Hippocampal formation (tissue), 2 donors: ENCODE results near the gene MAST4.

Source experiments
- DNase-seq, 2 donors: peaks; one replicate each; lab custom pipeline; 2025; lab: John Stamatoyannopoulos, UW

MAST4 gene

DNA sequence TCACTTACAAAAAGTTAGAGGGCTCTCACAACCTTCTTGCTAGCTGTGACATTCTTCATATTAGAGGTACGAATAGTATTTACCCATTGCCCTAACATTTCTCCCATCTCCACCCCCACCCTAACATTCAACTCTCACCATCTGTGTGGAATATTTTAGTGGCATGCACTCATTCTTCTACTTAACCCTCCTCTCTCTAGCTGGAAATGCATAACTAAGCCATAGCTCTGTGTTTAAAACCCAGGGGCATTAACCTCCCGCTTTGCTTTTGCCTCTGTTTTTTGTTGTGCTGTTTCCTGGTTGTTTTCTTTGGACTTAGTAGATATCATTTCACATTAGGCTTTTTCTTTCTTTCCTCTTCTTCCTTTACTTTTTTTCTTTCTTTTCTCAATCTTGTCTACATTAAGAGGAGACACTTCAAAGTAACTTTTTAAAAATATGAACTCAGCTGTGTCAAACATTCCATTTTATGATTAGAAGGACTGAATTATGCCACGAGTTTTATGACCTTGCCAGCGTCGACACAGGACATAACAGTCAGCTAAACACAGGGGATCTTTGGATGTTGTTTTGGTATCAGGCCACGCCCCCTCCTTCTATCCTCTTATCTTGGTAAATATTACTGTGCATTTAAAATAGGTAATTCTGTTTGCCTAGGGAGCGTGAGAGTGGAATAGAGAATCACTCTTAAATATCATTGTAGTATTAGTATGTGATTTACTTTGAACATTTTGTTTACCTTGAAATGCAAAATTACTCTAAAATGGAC is 364.4 kb downstream of the MAST4 start:
- DNase-seq: no peak

DNA sequence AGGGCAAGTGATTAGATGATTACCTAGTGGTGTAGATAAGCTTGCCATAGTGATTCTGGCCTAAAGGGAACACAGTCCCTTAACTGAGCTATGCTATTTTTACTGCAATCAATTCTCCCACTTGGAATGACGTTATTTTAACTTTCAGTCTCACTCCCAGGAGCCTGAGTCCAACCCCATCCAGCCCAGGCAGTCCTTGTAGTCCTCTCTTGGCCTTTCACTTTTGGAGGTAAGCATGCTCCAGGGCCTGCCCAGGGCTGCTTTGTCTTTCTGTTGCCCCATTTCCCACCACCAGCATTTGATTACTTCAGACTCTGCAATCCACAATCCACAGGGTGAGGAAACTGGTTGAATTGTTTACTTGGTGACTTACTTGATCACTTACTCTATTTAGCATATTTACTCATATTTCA is 367.4 kb downstream of the MAST4 start:
- no peak for DNase-seq

DNA sequence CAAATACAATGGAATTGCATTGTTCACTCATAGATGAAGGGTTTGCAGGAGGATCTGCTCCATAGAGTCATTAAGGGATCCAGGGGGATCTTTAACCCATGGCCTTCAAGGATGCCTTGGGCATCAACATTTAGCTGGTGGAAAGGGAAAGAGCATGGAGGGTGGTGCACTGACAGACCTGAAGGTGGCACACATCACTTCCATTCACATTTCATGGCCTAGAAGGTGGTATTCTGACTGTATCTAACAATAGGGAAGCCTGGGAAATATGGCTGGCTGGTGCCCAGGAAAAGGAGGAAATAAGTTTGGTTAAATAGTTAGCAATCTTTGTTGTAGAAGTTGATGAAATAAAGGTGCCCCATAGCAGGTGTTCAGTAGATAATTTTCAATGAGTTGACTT is 370.2 kb downstream of the MAST4 start:
- no peak for DNase-seq

DNA sequence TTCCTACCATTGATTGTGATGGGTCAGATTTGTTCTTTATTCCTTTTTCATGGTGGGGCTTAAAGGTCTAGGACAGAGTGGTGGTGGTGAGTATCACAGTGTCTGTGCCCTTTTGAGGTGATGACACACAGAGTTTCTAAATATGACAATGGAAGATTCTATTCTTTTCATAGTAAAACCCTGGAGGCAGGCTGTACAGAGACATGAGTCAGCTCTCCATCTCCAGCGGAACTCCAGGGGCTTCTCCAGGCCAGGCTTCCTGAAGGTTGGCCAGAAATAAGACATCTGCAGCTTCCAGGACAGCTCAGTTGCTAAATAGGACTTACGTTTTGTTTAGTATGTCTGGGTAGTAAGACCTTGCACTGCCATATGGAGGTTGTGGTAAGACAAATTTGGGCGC is 370.9 kb downstream of the MAST4 start:
- DNase-seq: no peak

DNA sequence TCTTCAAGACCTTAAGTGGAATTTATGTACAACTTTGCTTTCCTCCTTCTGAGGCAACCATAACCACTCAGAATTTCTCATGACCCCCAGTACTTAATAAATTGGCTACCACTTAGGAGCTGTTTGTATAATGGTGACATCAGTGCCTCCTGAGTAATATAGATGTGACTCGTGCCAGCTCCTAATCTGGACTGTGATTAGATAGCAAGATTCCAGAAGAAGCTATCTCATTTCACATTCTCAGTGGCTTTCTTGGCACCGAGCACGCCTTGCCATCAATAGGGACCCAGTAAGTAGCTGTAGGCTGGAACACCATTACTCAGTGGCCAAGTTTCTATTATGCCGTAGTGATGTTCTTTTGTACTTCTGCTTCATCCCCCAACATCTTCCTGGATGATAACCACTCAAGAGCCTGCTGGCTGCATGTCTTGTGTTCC is 371.7 kb downstream of the MAST4 start:
- no peak for DNase-seq

DNA sequence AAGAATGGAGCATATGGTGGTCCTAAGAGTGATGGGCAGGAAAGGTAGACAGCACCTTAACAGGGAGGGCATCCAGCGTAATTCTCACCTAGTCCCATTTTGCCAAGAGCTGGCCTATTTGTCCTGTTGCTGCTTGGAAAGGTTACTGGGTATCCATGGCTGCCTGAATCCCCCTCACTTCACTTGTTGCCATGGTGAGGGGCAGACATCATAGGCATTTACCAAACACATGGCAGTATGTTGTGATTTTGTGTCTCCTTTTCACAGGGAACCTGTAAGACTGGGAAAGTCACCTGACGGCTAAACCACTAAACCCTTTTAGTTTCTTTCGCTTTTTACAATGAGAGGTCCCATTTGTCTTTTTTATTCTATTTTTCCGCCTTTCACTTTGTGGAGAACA is 373.3 kb downstream of the MAST4 start:
- no peak for DNase-seq

DNA sequence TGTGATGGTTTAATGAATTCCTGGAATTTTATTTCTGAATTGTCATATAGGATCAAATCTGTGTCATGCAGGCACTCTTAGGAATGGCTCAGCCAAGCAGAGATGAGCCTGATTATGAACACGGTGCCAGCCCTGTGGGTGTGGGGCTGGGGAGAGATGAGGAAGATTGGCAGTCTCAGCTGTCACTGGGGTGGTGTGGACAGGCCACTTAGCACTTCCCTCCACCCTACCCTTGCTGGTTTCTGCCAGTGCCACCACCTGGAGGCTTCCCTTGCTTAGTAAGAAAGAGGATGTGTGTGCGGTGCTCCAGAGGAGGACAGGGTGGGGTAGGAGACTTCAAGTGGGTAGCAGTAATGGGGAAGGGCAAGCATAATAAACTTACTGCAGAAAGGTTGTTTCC is 373.8 kb downstream of the MAST4 start:
- no peak for DNase-seq

DNA sequence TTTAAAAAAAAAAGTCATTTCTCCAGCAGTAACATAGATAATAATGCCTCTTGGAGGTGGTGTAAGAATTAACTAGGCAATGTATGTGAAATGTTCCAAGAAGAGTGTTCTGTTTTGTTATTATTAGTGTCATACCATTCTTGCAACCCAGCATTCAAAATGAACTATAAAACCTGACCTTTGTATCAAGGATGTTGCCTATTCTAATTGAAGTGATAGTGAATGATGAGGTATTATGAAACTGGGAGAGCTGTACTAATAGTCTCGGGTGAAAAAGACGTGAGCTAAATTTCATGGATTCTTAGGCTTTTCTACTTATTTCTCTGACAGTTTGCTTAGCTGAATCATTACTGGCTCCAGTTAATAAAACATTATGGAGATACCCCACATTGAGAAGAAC is 375.8 kb downstream of the MAST4 start:
- DNase-seq: no peak

DNA sequence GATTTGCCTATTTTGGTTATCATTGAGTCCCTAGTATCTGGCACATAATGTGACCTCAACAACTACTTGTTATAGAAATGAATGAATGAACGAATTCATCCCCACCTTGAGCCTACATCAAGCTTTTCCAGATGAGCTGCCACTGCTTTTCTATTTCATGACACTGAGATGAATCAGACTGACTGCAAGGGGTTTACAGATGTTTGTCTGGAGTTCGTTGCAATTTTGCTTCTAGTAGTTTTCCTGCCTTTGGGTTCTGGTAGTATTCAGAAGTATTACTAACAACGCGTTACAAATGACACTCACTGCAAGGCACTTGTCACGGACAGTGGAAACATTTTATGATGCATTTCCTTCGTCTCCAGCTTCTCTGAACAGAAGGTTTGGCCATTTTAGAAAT is 378.1 kb downstream of the MAST4 start:
- DNase-seq: no peak

DNA sequence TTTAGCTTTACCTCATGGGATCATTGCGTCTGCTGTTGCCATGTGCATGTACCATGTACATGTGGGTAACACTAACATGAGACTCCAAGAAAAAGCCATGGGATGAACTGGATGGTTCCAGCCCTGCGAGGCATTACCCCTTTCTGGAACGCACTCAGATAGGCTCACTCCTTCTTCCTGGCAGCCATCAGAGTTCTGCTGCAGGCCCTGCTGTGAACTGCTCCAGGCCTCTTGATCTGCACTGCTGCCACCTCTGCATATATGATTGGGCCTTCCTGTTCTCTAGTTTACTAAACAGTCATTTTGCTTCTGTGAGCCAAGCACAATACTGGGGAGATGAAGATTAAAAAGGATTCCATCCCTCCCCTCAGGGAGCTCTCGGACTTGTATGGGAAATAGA is 379.9 kb downstream of the MAST4 start:
- no peak for DNase-seq

DNA sequence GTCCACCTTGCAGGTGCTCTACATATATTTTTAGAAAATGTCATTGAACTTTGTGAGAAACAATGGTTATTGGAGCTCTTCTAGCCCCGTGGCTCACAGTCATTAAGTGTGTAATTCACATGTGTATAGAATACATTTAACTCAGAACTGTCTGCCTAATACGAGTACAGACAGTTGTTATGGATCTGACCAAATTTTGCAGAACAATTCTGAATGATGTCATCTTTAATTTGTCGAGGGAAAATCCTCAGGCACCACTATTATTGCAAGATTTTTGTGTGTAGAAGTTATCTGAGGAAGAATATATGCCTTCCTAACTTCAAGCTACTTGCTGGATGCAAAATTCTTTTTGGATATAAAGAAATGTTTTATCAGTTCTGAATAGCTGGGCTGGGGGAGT is 383.5 kb downstream of the MAST4 start:
- no peak for DNase-seq

DNA sequence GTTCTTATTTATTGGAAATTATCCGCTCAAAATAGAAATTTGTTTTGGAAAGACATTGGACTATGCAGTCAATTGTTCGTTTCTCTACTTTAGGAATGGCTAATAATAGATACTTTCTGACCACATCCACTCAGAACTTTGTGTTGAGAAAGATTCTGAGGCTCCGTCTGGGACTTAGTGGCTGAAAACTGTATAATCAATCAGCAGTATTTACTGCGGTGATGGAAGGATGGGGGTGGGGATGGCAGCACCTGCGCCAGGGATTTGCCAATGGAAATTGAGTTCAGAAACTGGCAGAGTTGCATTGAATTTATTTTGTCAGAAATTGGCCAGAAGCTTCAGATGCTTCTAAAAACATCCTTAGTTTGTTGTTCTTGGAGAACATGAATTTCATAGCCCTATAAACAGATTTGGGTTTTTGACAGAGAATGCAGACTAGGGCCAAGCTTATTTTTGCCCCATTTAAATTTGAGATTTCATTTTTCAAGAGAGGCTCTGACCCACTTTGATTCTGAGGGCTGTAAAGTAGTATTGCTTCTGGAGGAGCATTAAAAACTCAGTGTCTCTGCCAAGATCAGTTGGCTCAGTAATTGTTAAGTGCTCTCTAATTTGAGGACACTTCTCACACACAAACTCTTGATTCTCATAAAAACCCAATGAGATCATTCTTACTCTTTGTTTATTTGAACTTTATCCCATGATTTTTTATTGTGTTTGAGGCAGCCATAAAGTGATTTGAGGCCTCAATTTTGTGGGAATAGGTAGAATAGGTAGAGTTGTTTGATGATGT is 385.3 kb downstream of the MAST4 start:
- no peak for DNase-seq

DNA sequence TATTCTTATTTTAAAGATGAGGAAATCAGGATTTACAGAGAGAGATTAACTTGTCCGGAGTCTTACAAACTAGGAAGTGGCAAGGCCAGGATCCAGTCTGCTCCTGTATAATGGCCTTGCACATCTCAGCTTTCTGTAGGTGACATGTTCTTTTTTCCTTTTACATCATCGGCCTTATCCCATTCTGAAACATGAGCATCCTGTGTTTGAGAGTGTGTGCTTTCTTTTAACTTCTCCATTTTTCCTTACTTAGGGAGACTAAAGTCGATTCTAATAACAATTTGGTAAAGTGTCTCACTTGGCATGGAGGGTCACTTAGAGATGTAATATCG is 385.8 kb downstream of the MAST4 start:
- no peak for DNase-seq

DNA sequence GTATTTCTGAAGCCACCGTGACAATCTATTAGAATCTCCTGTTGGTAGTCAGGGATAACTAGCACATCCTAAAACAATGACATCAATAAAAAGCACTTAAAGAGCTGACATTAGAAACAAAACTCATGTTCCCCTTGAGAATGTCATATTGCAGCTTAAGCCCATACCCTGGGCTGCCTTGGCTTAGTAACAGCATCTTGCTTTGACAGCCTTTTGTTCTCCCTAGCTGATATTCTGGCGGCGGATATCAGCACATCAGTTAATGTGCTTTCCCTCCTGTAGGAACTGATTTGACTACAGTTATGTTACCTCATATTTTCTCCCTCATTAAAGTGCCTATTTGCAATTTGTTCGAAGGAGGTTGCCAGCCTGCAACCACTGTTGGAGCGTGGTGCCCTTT is 386.3 kb downstream of the MAST4 start:
- no peak for DNase-seq

DNA sequence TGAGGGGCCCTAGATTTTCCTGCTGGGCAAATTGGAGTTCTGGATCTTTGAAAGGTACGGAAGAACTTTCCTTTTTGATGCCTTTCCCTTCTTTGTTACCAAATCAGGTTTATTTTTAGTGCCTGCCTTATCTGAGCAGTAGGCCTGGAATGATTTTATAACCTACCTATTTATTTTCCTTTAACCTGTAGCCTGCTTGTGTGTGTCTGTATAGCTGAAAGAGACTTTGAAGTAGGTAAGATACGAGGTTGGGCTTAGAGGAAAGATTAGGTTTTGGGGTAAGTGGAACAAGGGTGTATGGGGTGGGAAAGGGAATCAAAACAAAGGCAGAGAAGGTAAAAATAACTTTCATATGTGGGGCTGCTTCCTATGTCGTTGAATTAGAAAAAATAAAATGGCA is 389.2 kb downstream of the MAST4 start:
- DNase-seq: no peak

DNA sequence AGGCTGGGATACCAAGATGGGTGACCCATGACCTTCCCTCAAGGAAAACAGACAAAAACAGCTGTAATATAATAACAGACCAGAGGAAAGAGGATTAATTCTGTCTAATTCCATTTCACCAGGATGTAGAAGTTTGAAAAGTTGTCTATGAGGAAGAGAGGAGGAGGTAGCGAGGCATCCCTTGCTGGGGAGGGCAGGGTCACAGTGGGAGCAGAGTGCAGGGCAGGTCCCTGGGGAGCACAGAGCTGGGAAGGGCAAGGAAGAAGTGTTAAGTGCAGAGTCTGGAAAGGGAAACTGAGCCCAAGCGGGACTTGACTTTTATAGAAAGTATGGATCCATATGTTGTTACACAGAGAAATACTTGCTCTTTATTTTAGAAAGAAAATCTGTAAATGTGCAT is 389.8 kb downstream of the MAST4 start:
- DNase-seq: no peak

DNA sequence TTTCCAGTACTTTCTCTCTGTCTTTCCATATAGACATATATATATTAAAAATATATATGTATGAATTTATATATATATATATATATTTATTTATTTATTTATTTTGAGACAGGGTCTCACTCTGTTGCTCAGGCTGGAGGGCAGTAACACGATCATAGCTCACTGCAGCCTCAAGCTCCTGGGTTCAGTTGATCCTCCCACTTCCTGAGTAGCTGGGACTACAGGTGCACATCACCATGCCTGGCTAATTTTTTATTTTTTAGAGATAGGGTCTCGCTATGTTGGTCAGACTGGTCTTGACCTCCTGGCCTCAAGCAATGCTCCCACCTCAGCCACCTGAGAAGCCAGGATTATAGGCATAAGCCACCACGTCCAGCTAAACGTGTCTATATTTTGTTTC is 390.3 kb downstream of the MAST4 start:
- no peak for DNase-seq

DNA sequence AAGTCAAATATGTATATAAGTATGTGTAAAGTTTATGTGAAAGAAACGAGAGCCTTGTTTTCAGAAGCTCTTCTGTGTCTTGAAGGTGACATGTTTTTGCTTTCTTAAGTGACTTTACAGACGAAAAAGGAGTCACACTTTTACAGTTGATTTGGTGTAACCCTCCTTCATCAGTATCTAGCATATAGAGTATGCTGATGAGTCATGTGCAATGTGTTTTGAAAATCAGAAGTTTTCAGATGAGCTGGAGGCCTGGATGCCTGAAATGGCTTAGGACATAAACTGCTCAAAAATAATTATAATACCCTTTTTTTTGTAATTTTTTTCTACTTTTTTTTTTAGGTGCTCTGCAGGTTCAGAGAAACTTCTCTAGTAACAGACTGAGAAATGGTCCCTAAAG is 390.9 kb downstream of the MAST4 start:
- no peak for DNase-seq

DNA sequence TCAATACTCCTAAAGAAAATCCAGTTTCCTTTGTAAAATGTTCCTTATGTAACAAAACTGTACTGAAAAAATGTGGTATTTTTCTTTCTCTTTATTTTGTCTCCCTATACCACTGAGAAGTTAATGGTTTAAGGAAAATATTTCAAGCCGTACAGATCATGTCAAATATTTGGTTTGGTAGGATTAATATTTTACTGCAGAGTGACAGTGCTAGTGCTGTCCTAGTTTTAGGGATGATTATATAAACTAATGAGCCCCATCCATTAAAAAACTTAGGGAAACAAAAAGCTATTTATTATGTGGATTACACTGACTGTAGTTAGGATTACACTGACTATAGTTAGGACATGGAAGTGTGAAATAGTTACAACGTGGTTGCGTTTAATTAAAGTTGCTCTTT is 391.3 kb downstream of the MAST4 start:
- no peak for DNase-seq

DNA sequence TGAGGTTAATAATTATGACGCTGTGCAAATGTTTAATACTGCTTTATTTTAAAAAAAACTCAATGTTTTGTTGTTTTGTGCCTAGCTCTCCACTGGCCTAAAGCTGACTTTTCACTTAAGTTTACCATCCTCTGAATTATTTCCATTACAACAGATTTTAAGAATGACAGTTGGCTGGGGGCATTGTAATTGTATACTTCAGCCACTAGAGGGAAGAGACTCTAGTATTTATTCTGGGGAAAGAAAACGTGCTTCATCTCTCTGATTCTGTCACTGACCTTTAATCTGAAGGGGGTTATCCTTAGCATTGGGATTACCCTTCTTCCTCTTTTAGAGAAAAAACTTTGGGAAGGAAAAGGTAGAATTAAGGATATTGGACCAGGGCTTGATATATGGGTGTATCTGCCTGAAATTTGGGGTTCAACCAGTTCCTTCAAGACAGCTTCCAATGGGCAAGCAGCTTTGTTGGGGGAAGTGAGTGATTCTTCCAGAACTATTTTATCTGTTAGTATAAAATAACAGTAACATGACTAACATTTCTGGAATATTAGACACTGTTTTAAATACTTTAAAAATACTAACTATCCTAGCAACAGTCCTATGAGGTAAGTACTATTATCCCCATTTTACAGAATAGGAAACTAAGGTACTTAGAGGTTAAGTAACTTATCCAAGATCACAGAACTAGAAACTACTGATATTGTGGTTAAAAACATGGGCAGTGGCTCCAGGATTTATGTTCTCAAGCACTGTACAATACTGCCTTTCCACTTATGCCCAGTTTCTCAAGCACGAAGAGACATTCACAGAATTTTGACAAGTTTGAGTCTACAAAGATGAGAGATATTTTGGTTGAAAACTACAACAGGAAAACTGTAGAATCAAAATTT is 392.0 kb downstream of the MAST4 start:
- peak in 1 of 2 donors; percentile 16 for DNase-seq

DNA sequence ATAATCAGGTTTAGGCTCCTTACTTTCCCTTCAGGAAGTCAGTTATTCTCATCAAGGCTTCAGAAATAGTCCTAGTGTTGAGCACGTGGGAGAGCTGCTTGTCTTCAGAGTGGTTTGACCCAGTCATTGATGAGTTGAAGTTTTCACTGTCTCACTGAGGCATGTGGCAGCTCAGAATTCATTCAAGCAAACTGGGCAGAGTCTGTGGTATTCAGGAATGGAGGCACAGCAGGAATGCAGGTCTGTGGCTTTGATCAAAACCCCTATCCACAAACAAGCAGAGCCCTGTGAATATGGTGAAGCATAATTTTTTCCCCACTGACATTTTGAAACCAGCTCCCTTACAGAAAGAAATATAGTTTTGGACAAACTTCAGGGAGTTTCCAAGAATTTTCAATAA is 393.1 kb downstream of the MAST4 start:
- no peak for DNase-seq

DNA sequence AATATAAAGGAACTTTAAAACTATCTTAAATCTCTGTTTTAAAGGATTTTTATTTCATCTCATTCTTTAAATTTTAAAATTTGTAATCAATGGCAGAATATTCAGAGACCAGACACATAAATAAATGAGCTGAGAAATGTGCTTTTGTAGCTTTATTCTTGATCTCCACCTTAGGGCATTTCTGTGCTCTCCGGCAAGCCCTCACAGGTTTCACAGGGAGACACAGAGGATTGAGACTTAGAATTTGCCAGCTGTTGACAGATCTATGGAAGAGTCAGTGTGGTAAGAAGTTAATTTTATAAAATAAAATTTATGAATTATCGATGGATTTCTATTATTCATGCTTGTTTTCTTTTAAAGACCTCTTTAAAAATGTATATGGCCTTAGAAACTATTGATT is 393.6 kb downstream of the MAST4 start:
- DNase-seq: no peak

DNA sequence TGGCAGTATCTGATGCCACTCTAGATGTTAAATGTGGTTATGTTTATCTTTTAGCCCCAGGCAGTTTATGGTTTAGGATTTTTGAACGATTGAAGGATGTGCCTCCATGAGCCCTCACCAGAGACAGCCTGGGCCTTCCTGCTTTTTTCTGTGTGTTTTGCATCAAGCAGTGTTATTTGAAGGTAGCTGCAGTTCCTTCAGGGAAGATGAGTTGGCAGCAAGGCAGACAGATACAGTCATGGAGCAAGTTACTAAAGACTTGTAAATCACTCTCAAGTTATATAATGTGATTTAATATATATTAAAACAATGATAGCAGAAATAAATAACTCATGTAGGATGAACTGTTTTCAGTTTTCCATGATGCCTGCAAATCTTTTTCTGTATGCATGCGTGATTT is 395.6 kb downstream of the MAST4 start:
- no peak for DNase-seq
